ENCODE results near the gene ARFGAP2. TPM values are rescaled to one million over a fixed set of nuclear protein-coding genes. Genes with fewer than 3 reads are reported as not detected.
"Not testable (repeated sequence)": the region's sequence is repeated elsewhere in the genome, so short reads cannot be mapped to it uniquely, and the experiment has no call there.

ARFGAP2 gene
- total RNA-seq, 1 experiment from 2014 or later = 51.5 TPM

DNA sequence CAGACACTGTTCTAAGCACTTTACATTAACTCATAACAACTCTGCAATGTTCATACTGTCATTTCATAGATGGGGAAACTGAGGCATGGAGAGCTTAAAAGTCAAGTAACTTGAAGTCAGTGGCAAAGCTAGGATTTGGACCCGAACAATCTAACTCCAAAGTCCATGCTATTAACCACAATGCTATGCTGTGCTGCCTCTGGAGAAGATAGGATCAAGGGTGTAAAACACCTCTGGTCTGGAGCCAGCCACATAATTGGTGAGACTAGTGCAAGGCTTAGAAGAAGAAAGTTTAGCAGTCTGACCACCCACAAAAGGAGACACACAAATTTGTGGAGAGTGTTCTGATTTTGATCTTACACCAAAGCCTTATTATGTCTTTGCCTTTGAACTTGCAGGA, 43.7 kb downstream of the ARFGAP2 start:
- Histone ChIP-seq H3K9me3 (replicated peaks) (no peaks in the 10 kb centered on the region), H3K27me3 (no peaks in the 10 kb centered on the region), H3K4me3 (no peak overlapping the region), H3K27ac (no peak overlapping the region), H3K4me1 (peaks cover 14% of the 10 kb centered on the region), H3K36me3 (no peaks in the 10 kb centered on the region)
- no peak for DNase-seq

DNA sequence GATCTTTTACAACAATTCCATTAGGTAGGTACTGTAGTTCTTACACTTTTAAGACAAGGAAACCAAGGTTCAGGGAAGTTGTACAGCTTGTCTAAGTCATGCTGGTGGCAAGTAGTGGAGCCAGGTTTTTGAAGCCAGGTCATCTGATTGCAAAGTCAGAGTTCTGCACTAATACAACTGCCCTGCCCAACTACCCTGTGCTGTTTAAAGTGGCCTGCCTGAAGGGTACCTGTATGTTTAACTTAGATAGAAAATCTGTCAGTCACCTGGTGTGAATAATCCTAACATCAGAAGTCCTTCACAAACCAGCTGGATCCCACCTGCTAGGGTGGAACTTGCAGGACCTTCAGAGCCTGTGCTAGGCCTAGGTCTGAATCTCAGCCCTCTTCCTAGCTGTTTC, 44.2 kb downstream of the ARFGAP2 start:
- no peaks in the 10 kb centered on the region for H3K9me3 ChIP-seq (replicated peaks)
- no peak overlapping the region for H3K27ac ChIP-seq
- no peak overlapping the region for H3K4me3 ChIP-seq
- no peak for DNase-seq
- H3K4me1 ChIP-seq = peaks cover 14% of the 10 kb centered on the region
- no peaks in the 10 kb centered on the region for H3K36me3 ChIP-seq
- H3K27me3 ChIP-seq = no peaks in the 10 kb centered on the region

DNA sequence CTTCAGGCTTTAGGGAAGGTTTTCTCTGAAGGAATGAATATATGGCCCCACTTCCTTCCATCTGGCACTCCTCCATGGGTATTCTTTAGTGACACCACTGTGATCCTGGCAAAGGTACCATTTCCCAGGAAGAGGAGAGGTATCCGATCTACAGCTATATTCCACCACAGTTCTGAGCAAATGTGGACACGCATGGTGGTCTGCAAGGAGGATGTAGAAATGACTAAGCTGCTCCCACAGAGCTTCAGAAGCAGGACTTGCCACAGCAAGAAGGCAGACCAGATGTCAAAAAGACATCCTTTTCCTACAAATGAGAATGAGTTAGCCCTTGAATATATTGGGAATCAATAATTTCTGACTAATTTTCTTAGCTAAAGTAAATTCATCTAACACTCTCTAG, 45.5 kb downstream of the ARFGAP2 start:
- Histone ChIP-seq H3K27me3 (no peaks in the 10 kb centered on the region), H3K27ac (peak overlapping the region; percentile 5; the same call in 1 of the 2 replicates), H3K4me1 (peaks cover 14% of the 10 kb centered on the region), H3K9me3 (replicated peaks) (no peaks in the 10 kb centered on the region), H3K4me3 (no peak overlapping the region), H3K36me3 (no peaks in the 10 kb centered on the region)
- no peak for DNase-seq

DNA sequence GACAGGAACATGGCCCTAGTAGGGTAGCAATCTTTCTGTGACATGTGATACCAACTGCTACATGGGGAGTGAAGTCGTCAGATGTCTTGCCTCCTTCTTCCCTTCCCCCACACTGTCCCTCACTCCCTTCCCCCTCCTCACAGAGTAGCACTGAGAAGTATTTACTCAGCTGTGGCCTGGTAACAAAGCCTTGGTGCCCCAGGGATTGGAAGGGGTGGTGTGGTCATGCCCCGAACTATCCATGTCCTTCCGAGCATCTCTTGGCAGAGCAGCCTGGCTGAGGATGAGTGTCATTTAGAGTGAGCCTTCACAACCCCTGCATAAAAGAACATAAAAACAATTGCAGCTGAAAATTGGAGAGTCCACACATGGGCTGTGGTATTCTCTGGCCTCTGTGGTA, 46.1 kb downstream of the ARFGAP2 start:
- Histone ChIP-seq H3K4me3 (no peak overlapping the region), H3K27me3 (no peaks in the 10 kb centered on the region)
- peak; percentile 86 to 87 for DNase-seq

DNA sequence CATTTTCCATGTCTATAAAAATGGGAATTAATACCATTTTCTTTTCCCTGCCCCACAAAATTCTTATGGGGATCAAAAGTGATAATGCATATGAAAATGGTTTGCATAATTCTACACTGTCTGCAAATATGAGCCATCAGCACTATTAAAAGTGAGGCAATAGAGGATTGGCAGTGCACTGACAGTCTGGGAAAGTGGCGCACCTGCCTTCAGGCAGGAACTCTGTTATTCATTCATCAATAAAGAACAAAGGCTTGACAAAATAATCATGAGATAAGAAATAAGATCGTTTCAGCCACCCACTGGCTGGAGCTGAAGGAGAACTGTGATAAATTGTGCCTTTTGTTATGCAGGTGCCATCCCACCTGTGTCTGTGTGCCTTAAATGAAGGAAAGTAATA, 49.5 kb downstream of the ARFGAP2 start:
- peaks cover 14% of the 10 kb centered on the region for H3K4me1 ChIP-seq
- H3K9me3 ChIP-seq (replicated peaks) = no peaks in the 10 kb centered on the region
- no peaks in the 10 kb centered on the region for H3K36me3 ChIP-seq
- no peak for DNase-seq
- no peak overlapping the region for H3K27ac ChIP-seq
- H3K27me3 ChIP-seq = no peaks in the 10 kb centered on the region
- H3K4me3 ChIP-seq = no peak overlapping the region

More for the DNA sequence above, 46.1 kb downstream of the ARFGAP2 start:
- Histone ChIP-seq H3K36me3 (no peaks in the 10 kb centered on the region), H3K4me1 (peaks cover 14% of the 10 kb centered on the region), H3K9me3 (replicated peaks) (no peaks in the 10 kb centered on the region), H3K27ac (peak overlapping the region; percentile 5; the same call in 1 of the 2 replicates)

DNA sequence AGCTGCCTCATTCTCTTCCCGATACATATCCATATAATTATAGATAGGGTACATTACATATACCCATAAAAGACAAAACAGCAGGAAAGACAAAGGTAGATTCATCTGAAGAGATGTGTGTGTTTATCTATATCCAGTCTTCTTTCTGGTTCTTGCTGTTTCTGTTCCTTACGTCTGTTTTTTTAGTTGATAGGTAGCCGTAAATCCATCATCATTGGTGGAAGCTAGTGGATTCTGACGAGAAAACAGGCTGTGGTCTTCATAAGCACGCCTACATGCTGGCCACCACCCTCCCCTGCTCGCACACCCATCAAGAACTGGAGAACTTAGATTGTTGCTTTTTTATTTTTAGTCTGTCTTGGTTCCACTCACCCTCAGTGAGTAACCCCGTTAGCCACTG, 51.6 kb downstream of the ARFGAP2 start:
- H3K27ac ChIP-seq = no peak overlapping the region

DNA sequence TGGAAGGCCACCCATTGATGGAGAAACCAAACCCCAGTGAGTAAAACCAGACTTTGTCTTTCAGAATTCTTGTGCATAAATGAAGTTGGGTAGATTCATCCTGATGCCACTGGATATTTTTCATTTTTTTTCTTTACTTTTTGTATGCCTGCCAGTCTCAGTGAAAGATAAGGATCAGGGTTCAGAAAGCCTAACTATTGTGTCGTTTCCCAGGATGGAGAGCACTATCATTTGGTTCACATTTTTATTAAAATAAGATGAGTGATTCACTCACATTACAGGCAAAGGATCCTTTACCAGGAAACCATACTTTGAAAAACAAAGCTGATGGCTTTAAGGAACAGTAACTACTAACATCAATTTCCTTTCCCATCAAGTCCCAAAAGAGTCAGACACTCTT, 52.0 kb downstream of the ARFGAP2 start:
- Histone ChIP-seq H3K4me3 (no peak overlapping the region), H3K27me3 (no peaks in the 10 kb centered on the region), H3K9me3 (replicated peaks) (no peaks in the 10 kb centered on the region), H3K36me3 (no peaks in the 10 kb centered on the region), H3K4me1 (no peaks in the 10 kb centered on the region), H3K27ac (no peak overlapping the region)
- DNase-seq = no peak

More for the DNA sequence above, 51.6 kb downstream of the ARFGAP2 start:
- Histone ChIP-seq H3K36me3 (no peaks in the 10 kb centered on the region), H3K4me3 (no peak overlapping the region), H3K4me1 (no peaks in the 10 kb centered on the region), H3K9me3 (replicated peaks) (no peaks in the 10 kb centered on the region), H3K27me3 (no peaks in the 10 kb centered on the region)
- DNase-seq = no peak

DNA sequence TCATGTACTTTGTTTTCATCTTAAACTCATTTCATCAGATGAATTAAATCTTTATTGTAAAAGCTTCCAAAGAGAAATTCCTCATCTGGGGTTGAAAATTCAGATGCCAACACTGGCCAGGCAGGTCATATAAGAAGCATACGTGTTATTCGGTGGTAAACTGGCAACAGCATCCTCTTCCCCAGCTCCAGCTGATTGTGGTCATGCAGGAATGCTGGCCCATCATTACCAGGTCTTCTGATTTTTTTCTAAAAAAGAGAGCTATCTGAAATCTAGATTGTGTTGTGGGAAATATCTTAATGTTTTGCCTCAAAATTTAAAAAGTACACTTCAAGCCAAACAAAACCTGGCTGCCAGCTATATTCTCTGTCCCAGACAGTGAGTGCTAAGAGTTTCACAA, 53.6 kb downstream of the ARFGAP2 start:
- Histone ChIP-seq H3K27me3 (no peaks in the 10 kb centered on the region), H3K4me3 (no peak overlapping the region), H3K9me3 (replicated peaks) (no peaks in the 10 kb centered on the region), H3K27ac (no peak overlapping the region), H3K4me1 (no peaks in the 10 kb centered on the region), H3K36me3 (no peaks in the 10 kb centered on the region)
- no peak for DNase-seq

DNA sequence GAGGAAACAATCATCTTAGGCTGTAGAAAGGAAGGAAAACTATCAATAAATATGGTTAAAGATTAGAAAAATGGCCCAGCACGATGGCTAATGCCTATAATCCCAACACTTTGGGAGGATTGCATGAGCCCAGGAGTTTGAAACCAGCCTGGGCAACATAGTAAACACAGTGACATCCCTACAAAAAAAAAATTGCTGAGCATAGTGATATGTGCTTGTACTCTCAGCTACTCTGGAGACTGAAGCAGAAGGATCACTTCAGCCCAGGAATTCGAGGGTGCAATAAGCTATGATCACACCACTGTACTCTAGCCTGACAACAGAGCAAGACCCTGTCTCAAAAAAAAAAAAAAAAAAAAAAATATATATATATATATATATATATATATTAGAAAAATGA, 54.9 kb downstream of the ARFGAP2 start:
- DNase-seq = no peak
- H3K4me1 ChIP-seq = no peaks in the 10 kb centered on the region
- no peaks in the 10 kb centered on the region for H3K9me3 ChIP-seq (replicated peaks)
- H3K27ac ChIP-seq = no peak overlapping the region
- H3K27me3 ChIP-seq = no peaks in the 10 kb centered on the region
- no peaks in the 10 kb centered on the region for H3K36me3 ChIP-seq
- H3K4me3 ChIP-seq = no peak overlapping the region

DNA sequence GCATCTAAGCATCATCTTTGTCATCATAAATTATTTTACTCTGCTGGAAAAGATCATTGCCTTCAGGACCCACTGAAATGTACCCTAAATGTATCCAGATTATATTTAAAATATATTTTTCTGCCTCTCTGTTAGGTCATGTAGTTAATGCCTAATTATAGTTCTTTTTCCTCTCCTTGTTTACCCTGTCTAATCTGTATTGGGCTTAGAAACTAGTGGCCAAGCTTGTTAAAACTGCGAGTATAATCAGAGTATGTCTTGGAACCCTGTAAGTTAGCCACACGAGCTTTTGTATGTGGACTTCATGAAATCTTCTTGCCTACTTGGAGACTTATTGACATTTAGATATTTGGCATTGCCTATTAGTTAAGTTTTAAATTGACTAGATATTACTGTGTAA, 55.6 kb downstream of the ARFGAP2 start:
- H3K4me3 ChIP-seq = no peak overlapping the region
- H3K27ac ChIP-seq = no peak overlapping the region
- no peaks in the 10 kb centered on the region for H3K27me3 ChIP-seq
- no peaks in the 10 kb centered on the region for H3K36me3 ChIP-seq
- DNase-seq = no peak
- no peaks in the 10 kb centered on the region for H3K9me3 ChIP-seq (replicated peaks)
- H3K4me1 ChIP-seq = no peaks in the 10 kb centered on the region

DNA sequence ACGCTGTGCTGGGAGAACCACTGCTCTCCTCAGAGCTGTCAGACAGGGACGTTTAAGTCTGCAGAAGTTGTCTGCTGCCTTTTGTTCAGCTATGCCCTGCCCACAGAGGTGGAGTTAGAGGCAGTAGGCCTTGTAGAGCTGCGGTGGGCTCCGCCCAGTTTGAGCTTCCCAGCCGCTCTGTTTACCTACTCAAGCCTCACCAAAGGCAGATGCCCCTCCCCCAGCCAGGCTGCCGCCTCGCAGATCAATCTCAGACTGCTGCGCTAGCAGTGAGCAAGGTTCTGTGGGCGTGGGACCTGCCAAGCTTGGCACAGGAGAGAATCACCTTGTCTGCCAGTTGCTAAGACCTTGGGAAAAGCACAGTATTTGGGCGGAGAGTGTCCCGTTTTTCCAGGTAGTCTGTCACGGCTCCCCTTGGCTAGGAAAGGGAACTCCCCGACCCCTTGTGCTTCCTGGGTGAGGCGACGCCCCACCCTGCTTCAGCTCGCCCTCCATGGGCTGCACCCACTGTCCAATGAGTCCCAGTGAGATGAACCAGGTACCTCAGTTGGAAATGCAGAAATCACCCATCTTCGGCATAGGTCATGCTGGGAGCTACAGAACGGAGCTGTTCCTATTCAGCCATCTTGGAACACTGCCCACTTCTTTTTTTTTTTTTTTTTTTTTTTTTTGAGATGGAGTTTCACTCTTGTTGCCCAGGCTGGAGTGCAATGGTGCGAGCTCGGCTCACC, 57.6 kb downstream of the ARFGAP2 start:
- not testable (repeated sequence) for H3K27ac ChIP-seq; H3K27me3 ChIP-seq; H3K4me1 ChIP-seq; H3K4me3 ChIP-seq; H3K9me3 ChIP-seq (replicated peaks); H3K36me3 ChIP-seq; DNase-seq

Other genes starting within 250 kb of the ARFGAP2 start
- gene CSTPP1, start 240.1 kb downstream of the ARFGAP2 start, total RNA-seq (2014; rRNA removed; shearing (Covaris generic)) = 22.3 and 24.5 TPM in 2 replicates
- gene PACSIN3, start 9.6 kb upstream of the ARFGAP2 start, total RNA-seq (2014; rRNA removed; shearing (Covaris generic)) = 26.7 and 29.0 TPM in 2 replicates
- gene DDB2, start 38.1 kb upstream of the ARFGAP2 start, total RNA-seq (2014; rRNA removed; shearing (Covaris generic)) = 10.7 and 11.1 TPM in 2 replicates
- 26.2 and 29.6 TPM in 2 replicates for gene ACP2, start 71.9 kb upstream of the ARFGAP2 start, total RNA-seq (2014; rRNA removed; shearing (Covaris generic))
- gene NR1H3, start 81.1 kb upstream of the ARFGAP2 start, total RNA-seq (2014; rRNA removed; shearing (Covaris generic)) = 4.1 and 6.2 TPM in 2 replicates
- 28.8 and 29.0 TPM in 2 replicates for gene MADD, start 93.3 kb upstream of the ARFGAP2 start, total RNA-seq (2014; rRNA removed; shearing (Covaris generic))
- gene MYBPC3, start 175.8 kb upstream of the ARFGAP2 start, total RNA-seq (2014; rRNA removed; shearing (Covaris generic)) = not detected in 2 replicates
- gene SPI1, start 201.7 kb upstream of the ARFGAP2 start, total RNA-seq (2014; rRNA removed; shearing (Covaris generic)) = not detected in 2 replicates
- 17.3 and 24.4 TPM in 2 replicates for gene SLC39A13, start 231.7 kb upstream of the ARFGAP2 start, total RNA-seq (2014; rRNA removed; shearing (Covaris generic))
- gene PSMC3, start 249.6 kb upstream of the ARFGAP2 start, total RNA-seq (2014; rRNA removed; shearing (Covaris generic)) = 236 and 258 TPM in 2 replicates